ENCODE measurements around the gene CRPPA.
"Not testable (repeated sequence)": the region's sequence is repeated elsewhere in the genome, so short reads cannot be mapped to it uniquely, and the experiment has no call there.

CRPPA gene

GRCh38 chr7:16396766-16397500 is 24.4 kb downstream of the CRPPA start:
- DNase-seq = no peak

DNA sequence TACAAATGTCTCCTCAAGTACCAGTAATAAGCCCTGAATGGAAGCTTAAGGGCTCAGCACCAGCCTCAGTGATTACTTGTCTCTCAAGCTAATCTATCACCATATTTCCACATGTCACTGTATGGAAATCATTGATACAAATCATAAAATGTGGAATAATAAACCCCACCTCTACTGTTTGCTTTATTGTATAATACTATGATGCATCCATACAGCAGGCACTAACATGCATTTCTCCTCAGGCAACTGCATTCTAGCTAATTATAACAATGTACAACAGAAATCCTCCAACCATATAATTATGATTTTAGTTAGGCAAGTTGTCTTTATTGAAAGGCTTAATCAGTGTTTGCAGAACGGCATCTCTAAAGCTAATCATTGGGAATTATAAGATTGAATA is 26.2 kb downstream of the CRPPA start:
- no peak for DNase-seq

GRCh38 chr7:16393862-16394422 is 27.4 kb downstream of the CRPPA start:
- DNase-seq = no peak

DNA sequence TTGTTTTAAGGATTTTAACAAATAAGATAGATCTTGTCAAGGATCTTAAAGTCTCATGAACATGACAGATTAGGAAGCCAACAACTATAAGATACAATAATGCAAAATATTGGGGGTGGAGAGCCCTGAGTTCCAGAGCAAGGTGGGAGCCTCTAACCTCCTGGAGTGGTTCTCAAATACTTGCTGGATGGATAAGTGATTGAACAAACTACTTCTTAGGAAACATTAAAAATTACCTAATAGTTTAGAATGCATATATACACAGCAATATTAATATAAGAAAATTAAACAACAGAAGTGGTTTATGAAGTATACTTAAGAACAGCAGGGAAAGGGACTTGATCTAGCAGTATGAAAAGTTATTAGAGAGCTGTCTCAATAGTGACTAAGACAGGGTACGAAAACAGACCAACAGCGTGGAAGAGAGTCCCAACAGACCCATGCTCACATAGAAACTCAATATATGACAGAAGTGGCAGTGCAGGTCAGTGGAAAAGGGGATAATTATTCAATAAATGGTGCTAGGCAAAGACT is 28.3 kb downstream of the CRPPA start:
- no peak for DNase-seq

GRCh38 chr7:16383786-16384185 is 37.6 kb downstream of the CRPPA start:
- not testable (repeated sequence) for DNase-seq

DNA sequence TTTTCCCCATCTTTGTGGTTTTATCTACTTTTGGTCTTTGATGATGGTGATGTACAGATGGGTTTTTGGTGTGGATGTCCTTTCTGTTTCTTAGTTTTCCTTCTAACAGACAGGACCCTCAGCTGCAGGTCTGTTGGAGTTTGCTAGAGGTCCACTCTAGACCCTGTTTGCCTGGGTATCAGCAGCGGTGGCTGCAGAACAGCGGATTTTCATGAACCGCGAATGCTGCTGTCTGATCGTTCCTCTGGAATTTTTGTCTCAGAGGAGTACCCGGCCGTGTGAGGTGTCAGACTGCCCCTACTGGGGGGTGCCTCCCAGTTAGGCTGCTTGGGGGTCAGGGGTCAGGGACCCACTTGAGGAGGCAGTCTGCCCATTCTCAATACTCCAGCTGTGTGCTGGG is 38.2 kb downstream of the CRPPA start:
- DNase-seq = not testable (repeated sequence)
